Measurements from ENCODE around the gene ZBTB4. TPM values are rescaled to one million over a fixed set of nuclear protein-coding genes. Genes with fewer than 3 reads are reported as not detected.

Gene ZBTB4
- total and polyA plus RNA-seq, 2 donors from 2014 or later = 23.2 to 64.8 TPM

DNA sequence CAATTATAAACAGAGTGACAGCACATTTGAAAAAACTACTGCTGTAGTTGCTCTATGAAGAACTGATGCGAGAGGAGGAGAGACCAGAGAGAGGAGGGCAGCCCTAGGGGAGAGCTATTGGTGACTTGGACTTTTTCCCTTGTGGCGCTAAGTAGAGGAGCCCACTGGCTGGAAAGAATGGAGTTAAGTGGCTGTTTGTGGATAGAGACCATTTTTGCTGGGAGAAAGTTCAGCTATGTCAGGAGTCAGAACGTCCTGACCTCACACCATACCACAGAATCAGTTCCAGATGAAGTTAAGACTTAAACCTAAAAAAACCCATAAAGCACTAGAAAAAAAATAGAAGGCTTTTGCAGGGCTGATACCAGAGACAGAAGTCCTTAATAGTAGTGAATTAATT, 6.8 kb upstream of the ZBTB4 start:
- Histone ChIP-seq H3K27ac (ENCODE audit: low read depth in 2 of 2, low read length in 2 of 2) (no peak overlapping the region), H3K27me3 (ENCODE audit: control insufficient read depth, insufficient read depth, low read length) (no peaks in the 10 kb centered on the region), H3K4me1 (ENCODE audit: control insufficient read depth in 2 of 3, insufficient read depth in 2 of 3, low read depth in 1 of 3, low read length in 3 of 3) (peaks cover 0 to 21% (median 5%) of the 10 kb centered on the region in 3 donors), H3K4me3 (ENCODE audit: low read length in 3 of 3) (peak overlapping the region; percentile 12 to 73 (median 69)), H3K36me3 (ENCODE audit: control insufficient read depth in 2 of 3, insufficient read depth in 3 of 3, low read length in 3 of 3) (peaks cover 0 to 2% (median 0%) of the 10 kb centered on the region in 3 donors), H3K9ac (ENCODE audit: low read length in 3 of 3) (peak overlapping the region; percentile 12 to 74 (median 15)), H3K9me3 (ENCODE audit: control insufficient read depth in 2 of 3, insufficient read depth in 1 of 3, low read length in 3 of 3) (no peaks in the 10 kb centered on the region)
- DNase-seq (peak in 1 of 5 donors; percentile 24), FAIRE-seq (no peak)
- intact Hi-C loops (cut with DNase I) = no loop called here
- TF ChIP-seq, protein P1, sequence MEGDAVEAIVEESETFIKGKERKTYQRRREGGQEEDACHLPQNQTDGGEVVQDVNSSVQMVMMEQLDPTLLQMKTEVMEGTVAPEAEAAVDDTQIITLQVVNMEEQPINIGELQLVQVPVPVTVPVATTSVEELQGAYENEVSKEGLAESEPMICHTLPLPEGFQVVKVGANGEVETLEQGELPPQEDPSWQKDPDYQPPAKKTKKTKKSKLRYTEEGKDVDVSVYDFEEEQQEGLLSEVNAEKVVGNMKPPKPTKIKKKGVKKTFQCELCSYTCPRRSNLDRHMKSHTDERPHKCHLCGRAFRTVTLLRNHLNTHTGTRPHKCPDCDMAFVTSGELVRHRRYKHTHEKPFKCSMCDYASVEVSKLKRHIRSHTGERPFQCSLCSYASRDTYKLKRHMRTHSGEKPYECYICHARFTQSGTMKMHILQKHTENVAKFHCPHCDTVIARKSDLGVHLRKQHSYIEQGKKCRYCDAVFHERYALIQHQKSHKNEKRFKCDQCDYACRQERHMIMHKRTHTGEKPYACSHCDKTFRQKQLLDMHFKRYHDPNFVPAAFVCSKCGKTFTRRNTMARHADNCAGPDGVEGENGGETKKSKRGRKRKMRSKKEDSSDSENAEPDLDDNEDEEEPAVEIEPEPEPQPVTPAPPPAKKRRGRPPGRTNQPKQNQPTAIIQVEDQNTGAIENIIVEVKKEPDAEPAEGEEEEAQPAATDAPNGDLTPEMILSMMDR (IDR thresholded peaks at IDR 0.05; ENCODE audit: borderline replicate concordance, extremely low read depth, insufficient read depth) = no peak

DNA sequence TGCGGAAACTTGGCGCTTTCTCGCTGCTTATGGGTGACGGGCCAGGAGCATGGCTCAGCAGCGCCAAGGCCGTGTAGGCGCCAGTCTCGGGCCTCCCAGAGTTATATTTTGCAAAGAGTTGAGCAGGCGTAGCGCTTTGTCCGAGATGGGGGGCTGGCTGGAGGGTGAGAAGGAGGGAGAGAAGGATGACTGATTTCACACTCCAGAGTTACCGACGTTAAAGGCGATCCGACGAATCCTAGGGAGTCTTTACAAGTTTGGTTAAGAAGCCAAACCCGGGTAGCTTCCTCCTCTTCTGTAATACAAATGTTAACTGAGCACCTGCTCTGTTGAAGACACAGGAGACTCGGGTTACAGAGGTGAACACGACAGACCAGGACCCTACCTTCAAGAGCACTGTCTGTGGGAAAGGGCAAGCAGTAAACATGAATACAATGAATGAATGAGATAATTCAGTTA, 5.5 kb upstream of the ZBTB4 start:
- no peaks in the 10 kb centered on the region for H3K27me3 ChIP-seq (ENCODE audit: control insufficient read depth, insufficient read depth, low read length)
- peaks cover 2 to 19% (median 5%) of the 10 kb centered on the region in 3 donors for H3K4me1 ChIP-seq (ENCODE audit: control insufficient read depth in 2 of 3, insufficient read depth in 2 of 3, low read depth in 1 of 3, low read length in 3 of 3)
- FAIRE-seq (no peak), DNase-seq (no peak)
- H3K4me3 ChIP-seq (ENCODE audit: low read length in 3 of 3) = peak overlapping the region; percentile 86 to 96 (median 89)
- peaks cover 0 to 2% (median 0%) of the 10 kb centered on the region in 3 donors for H3K36me3 ChIP-seq (ENCODE audit: control insufficient read depth in 2 of 3, insufficient read depth in 3 of 3, low read length in 3 of 3)
- intact Hi-C loops (cut with DNase I) = no loop called here
- H3K9me3 ChIP-seq (ENCODE audit: control insufficient read depth in 2 of 3, insufficient read depth in 1 of 3, low read length in 3 of 3) = no peaks in the 10 kb centered on the region
- TF ChIP-seq, protein P1 (IDR thresholded peaks at IDR 0.05; ENCODE audit: borderline replicate concordance, extremely low read depth, insufficient read depth) = no peak
- peak overlapping the region; percentile 100 for H3K27ac ChIP-seq (ENCODE audit: low read depth in 2 of 2, low read length in 2 of 2)
- peak overlapping the region; percentile 30 to 87 (median 84) for H3K9ac ChIP-seq (ENCODE audit: low read length in 3 of 3)

DNA sequence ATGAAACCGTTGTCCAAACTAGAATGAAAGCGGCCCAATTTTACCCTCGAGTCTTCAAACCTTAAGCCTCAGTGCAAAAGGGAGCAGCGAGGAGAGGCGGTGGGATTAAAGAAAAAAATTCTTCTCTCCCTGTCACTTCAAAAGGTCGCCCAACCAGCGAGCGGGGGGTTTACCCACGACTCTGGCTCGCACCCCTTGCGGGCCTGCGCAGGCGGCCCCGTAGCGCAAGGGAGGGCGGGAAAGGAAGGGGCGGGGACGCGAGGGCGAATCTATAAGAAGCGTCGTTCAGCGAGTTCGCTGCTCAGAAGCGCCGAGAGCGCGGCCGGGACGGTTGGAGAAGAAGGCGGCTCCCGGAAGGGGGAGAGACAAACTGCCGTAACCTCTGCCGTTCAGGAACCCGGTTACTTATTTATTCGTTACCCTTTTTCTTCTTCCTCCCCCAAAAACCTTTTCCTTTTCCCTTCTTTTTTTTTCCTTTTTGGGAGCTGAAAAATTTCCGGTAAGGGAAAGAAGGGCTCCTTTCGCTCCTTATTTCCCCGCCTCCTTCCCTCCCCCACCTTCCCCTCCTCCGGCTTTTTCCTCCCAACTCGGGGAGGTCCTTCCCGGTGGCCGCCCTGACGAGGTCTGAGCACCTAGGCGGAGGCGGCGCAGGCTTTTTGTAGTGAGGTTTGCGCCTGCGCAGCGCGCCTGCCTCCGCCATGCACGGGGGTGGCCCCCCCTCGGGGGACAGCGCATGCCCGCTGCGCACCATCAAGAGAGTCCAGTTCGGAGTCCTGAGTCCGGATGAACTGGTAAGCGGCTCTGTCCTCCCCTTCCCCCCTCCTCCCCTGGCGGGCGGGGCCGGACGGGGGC, 4.9 kb upstream of the ZBTB4 start, which contains the start of gene POLR2A:
POLR2A (plus strand) TSS at position 300 of the 852 bp plus-strand sequence.
- intact Hi-C loops (cut with DNase I) = no loop called here
- TF ChIP-seq, protein P1 (IDR thresholded peaks at IDR 0.05; ENCODE audit: borderline replicate concordance, extremely low read depth, insufficient read depth) = no peak
- Histone ChIP-seq H3K9me3 (ENCODE audit: control insufficient read depth in 2 of 3, insufficient read depth in 1 of 3, low read length in 3 of 3) (no peaks in the 10 kb centered on the region), H3K27ac (ENCODE audit: low read depth in 2 of 2, low read length in 2 of 2) (peak within 1 kb of the TSS; percentile 100), H3K36me3 (ENCODE audit: control insufficient read depth in 2 of 3, insufficient read depth in 3 of 3, low read length in 3 of 3) (peaks cover 0 to 2% (median 0%) of the 10 kb centered on the region in 3 donors), H3K4me1 (ENCODE audit: control insufficient read depth in 2 of 3, insufficient read depth in 2 of 3, low read depth in 1 of 3, low read length in 3 of 3) (peaks cover 2 to 22% (median 5%) of the 10 kb centered on the region in 3 donors), H3K9ac (ENCODE audit: low read length in 3 of 3) (peak within 1 kb of the TSS; percentile 69 to 99 (median 89)), H3K27me3 (ENCODE audit: control insufficient read depth, insufficient read depth, low read length) (no peaks in the 10 kb centered on the region), H3K4me3 (ENCODE audit: low read length in 3 of 3) (peak within 1 kb of the TSS; percentile 92 to 96 (median 92))
- DNase-seq = peak; percentile 97 to 99 (median 99)
- no peak for FAIRE-seq

Data from kidney (tissue), 14 donors.